ENCODE results near the gene CEPT1.

CEPT1 gene

GRCh38 chr1:111147948-111148347 lies 7.9 kb downstream of the CEPT1 start:
- DNase-seq: no peak

DNA sequence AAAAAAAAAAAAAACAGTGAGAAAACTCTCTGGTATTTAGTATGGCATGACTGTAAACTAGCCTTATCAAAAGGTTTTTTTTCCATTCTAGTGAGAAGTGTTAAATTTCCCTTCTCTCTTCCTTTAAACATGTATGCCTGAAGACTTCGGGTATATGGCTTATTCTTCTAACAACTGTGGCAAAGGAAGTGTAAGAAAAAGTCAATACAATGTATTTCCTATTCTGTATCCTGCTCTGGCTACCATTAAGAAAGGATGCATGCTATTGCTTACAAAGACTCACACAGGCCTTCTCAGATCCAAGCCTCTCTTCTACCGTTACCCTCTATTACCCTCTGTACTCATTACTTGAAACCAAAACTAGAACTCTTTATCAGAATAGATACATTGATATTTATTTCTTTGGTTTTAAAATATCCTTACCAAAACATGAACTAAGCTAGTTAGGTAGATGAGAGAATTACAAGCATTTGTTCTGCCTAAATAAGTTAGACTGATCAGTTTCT lies 8.4 kb downstream of the CEPT1 start:
- DNase-seq: no peak

DNA sequence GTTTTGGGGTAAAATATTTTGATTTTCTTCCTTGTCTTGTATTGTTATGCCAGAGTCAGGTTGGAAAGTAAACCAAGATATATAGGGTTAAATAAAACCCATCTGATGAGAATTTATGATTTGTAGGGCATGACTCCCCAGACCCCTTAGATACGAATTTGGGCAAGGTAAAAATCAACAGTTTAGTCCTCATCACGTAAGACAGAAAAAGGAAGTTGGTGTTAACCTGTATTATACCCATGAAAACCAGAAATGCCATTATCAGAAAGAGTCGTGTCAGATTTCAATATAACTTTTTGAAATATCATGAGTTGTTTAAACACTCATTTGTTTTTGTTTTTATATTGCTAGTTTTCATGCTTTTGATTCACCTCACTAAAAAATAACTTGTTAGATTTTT lies 11.8 kb downstream of the CEPT1 start:
- no peak for DNase-seq

DNA sequence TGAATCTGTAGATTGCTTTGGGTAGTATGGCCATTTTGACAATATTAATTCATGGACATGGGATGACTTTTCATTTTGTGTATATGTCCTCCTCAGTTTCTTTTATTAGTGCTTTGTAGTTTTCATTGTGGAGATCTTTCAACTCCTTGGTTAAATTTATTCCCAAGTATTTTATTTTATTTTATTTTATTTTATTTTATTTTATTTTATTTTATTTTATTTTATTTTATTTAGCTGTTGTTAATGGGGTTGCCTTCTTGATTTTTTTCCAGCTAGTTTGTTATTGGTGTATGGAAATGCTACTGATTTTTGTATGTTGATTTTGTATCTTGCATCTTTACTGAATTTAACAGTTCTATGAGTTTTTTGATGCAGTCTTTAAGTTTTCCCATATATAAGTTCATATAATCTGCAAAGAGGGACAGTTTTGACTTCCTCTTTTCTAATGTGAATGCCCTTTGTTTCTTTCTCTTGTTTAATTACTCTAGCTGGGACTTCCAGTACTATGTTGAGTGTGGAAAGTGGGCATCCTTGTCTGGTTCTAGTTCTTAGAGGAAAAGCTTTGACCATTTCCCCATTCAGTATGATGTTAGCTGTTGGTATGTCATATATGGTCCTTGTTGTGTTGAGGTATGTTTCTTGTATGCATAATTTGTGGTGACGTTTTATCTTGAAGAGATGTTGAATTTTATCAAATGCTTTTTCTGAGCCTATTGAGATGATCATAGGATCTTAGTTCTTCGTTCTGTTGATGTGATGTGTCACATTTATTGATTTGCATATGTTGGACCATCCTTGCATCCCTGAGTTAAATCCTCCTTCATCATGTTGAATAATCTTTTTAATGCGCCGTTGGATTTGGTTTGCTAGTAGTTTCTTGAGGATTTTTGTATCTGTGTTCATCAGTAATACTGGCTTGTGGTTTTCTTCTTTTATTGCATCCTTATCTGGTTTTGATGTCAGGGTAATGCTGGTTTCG lies 14.3 kb downstream of the CEPT1 start:
- DNase-seq: no peak

GRCh38 chr1:111157431-111157830 lies 17.4 kb downstream of the CEPT1 start:
- no peak for DNase-seq

- DNase-seq: no peak
These were observed 21.9 kb downstream of the CEPT1 start for GRCh38 chr1:111161843-111162487.

DNA sequence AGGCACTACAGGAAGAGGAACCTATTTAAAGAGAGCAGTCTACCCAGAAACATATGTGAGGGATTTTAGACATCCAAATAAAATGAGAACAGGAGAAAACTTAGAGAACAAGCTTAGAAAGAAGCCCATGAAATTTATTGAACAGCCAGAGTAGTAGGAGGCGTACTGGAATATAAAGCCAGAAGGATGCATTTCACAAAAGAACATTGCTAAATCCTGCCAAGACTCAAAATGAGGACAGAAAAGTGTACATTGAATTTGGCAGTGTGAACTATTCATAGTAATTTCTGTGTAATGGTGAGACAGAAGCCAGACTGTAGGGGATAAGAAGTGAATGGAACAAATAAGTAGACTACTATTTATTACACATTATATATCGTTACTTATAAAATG lies 22.5 kb downstream of the CEPT1 start:
- DNase-seq: no peak

DNA sequence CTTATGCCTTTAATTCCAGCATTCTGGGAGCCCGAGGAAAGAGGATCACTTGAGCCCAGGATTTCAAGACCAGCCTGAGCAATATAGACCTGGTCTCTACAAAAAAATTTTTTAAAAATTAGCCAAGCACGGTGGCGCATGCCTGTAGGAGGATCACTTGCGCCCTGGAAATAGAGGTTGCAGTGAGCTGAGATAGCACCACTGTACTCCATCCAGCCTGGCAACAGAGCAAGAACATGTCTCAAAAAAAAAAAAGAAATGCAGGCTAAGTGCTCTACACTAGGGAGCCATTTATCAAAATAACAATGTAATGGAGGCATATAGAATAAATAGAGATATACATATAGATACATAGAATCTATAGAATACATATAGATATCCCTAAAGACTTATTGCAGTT lies 23.3 kb downstream of the CEPT1 start:
- no peak for DNase-seq

DNA sequence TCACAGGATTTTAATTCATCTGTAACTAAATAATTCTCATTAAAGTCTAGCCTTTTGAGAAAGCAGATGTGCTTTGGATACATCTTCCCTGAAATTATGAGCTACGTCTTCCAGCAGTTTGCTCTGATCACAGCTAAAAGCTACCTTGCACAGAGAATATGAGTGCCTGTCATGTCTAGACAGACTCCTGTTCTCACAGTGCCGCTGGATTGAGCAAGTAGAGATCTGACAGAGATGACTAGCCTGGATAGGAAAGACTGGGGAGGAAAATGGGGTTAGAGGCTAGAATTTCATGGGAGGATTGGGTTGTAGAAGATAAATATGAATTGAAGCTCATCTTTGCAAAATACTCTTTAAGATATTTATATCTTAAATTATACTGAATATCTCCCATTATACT lies 24.1 kb downstream of the CEPT1 start:
- DNase-seq: no peak

DNA sequence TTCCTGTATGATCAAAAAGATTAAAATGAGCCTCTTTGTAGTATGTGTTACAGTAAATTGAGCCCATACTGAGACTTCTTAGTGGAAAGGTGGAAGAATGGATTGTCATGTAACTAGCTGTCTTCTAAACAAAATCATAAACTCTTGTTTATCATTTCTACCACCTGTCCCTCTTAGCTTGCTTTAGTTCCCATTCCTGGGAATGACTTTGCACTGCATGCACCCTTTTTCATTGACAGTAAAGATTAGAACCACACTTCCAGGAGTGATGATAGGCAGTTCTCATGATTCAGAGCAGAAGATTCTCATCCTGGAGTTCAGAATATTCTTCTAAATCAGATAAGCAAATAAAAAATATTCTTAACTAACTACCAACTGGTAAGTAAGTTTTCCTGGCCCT lies 32.4 kb downstream of the CEPT1 start:
- no peak for DNase-seq

DNA sequence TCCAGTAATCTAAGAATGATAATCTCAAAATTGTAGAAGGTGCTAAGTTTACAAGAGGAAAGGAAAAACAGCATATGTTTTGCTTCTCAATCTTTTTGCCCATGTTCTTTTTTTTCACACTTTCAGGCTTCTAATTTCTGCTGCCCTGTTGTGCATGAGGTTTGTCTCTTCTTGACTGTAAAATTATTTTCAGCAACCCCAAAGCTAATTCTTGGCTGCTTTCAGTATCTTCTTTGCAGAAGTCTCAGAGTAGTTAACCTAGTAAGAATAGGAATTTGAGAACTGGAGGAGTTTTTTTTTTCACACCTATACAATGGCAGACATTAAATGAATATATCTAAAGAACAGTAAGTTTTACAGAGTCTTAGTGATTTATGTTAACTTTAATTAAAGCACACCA lies 34.0 kb downstream of the CEPT1 start:
- DNase-seq: no peak

DNA sequence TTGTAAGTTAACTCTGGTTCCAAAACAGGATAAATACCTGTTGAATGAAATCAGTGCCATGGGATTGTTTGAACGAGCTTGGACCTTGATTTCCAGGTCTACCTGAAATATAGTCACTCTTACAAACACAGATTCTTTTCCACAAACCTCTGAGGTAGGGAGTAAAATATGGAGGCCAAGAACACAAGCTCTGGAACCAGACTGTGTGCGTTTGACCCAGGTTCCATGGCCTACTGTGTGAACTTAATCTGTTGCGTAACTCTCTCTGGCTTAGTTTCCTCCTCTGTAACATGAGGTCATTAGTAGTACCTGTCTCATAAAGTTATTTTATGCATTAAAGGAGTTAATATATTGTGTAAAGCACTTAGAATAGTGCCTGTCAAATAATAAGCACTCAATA lies 35.3 kb downstream of the CEPT1 start:
- DNase-seq: no peak

- no peak for DNase-seq
These were observed 36.7 kb downstream of the CEPT1 start for GRCh38 chr1:111176678-111177077.

DNA sequence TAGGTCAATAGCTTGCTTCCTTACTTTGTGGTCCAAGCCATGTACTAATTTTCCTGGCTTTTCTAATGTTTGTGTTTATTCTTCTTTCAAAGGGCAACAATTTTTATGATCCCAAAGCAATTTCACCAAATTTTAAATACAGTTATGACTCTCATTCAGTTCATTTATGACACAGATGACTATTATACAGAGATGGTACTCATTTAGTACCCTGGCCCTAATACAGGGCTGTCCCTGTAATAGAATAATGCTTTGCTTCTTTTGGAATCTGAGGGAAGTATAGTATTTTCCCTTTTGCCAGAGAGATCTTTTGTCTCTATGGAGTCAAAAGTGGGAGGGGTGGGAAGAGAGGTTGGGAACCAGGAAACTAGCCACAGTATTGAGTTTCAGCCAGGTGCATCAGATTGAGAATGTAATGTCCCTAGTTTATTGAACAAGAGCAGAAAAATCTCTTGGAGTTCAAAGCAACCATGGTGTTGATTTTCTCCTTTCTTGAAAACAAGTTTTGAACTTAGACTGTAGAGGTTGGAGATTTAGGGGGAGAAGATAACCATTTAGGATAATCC lies 40.0 kb downstream of the CEPT1 start:
- no peak for DNase-seq

DNA sequence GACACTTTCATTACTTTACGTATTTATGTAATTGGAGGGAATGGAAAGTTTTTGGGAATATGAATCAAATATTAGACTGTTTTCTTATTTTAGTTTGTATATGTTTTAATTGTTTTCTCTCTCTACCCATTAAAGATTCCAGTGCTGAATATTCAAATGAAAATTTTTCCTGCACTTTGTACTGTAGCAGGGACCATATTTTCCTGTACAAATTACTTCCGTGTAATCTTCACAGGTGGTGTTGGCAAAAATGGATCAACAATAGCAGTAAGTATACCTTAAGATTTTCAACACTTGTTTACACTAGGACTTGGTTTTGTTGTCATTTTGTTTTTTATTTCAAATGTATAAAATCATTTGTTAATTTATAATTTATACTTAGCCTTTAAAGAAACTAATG lies 42.0 kb downstream of the CEPT1 start:
- no peak for DNase-seq

DNA sequence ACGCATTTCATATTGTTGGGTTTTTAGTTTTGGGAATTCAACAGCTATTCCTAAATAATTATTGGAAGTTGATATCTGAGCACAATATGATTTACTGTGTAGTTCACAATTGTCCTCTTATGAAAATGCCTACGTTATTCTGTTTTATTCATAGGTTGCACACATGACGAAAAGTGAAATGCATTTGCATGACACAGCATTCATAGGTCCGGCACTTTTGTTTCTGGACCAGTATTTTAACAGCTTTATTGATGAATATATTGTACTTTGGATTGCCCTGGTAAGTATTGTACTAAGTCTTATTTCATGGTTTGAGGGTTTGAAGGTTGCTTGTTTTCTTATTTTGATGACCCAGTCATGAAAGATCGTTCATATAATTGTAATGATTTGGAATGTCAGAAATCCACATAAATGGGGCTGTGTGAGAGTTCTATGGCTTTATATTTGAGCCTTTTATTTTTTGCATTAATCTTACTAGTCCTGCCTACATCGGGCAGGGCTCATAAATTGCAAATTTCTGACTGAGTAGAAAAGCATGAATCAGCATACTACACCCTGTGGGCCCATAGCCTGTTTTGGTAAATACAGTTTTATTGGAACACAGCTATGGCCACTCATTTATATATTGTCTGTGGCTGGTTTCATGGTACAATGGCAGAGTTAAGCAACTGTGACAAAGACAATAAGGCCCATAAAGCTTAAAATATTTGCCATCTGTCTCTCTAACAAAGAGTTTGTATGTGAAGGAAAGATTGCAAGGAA lies 43.5 kb downstream of the CEPT1 start:
- no peak for DNase-seq

DNA sequence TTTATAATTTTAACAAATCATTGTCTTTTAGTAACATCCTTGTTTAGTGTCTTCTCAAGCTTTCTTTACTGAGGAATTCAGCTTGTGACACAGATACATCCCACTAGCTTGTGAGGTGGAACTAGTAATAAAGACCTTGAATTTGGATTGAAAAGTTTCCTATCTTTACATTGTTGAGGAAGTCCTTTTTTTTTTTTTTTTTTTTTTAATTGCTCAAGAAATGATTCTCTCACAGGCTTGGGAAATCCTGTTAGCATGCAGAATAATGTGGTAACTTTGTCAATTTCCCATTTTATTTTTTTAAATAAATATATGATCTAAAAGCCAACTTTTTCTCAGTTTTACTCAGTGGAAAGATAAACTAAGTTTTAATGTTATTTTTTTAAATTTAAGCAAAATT lies 44.6 kb downstream of the CEPT1 start:
- DNase-seq: no peak

- DNase-seq: no peak
These were observed 51.0 kb downstream of the CEPT1 start for GRCh38 chr1:111190931-111191451.

- peak; percentile 91 for DNase-seq
These were observed 51.5 kb downstream of the CEPT1 start for GRCh38 chr1:111191496-111191895.

- no peak for DNase-seq
These were observed 52.1 kb downstream of the CEPT1 start for GRCh38 chr1:111192074-111192473.

- DNase-seq: peak; percentile 52
These were observed 52.9 kb downstream of the CEPT1 start for GRCh38 chr1:111192658-111193519.
